HCT116 (cell line): ENCODE results near the gene SGMS1. TPM values are rescaled to one million over a fixed set of nuclear protein-coding genes. Genes with fewer than 3 reads are reported as not detected.

ENCODE experiments used
- ATAC-seq: fragments of 200-7000 bp; cut with Tn5 transposase; 2 replicates; pipeline ENCODE4 v1.9.1; 2020; ENCODE audit warnings: mild to moderate bottlenecking, moderate library complexity
- BruUV-seq: library from RNA; stranded (reverse); fragments of 400-500 nt; replicated peaks from 2 replicates; lab custom pipeline; 2021; lab: Mats Ljungman, UMichigan
- CTCF ChIA-PET: fragments of 300-600 bp; sonication (Branson Sonifier 250); formaldehyde crosslinking; loops from one replicate; lab custom pipeline; 2021; ENCODE audit warnings: antibody characterized with exemption; lab: Charles Lee
- POLR2A ChIA-PET: fragments of 300-600, 350-600 bp; sonication (Branson Sonifier 250); formaldehyde crosslinking; loops from one replicate; lab custom pipeline; 2021; ENCODE audit warnings: antibody characterized with exemption; lab: Charles Lee
- RAD21 ChIA-PET, 2 experiments: fragments of 300-600 bp; sonication (Branson Sonifier 250); formaldehyde crosslinking; loops; one replicate each; lab custom pipeline; 2023; ENCODE audit warnings: low total read pairs in 2 of 2; ENCODE audit not compliant: uncharacterized antibody in 2 of 2, unreplicated experiment in 2 of 2, low non-redundant PET in 1 of 2; lab: Charles Lee
- DNase-seq: peaks from one replicate; pipeline ENCODE4 v3.0.0-alpha.2; 2010; ENCODE audit warnings: low read depth, low spot score
- H2AFZ ChIP-seq: fragments of 200-600 bp; shearing (Covaris generic), sonication (generic); 2 replicates; pipeline ENCODE4 v1.6.1; 2017; ENCODE audit warnings: low read depth, mixed run types, mixed read lengths, antibody characterized with exemption, low read length; ENCODE audit not compliant: poor library complexity, severe bottlenecking
- H3K27ac ChIP-seq: 2 replicates; pipeline ENCODE4 v1.5.1; 2012; ENCODE audit warnings: low read depth, low read length
- H3K27me3 ChIP-seq: fragments of 200-600 bp; sonication (generic); 2 replicates; pipeline ENCODE4 v1.6.1; 2016; ENCODE audit warnings: mixed run types, low read length, mixed read lengths; ENCODE audit not compliant: insufficient read depth
- H3K36me3 ChIP-seq, 2 experiments: fragments of 200-500 bp in 1 of 2; fragments of 200-600 bp in 1 of 2; sonication (Bioruptor generic) in 1 of 2; sonication (generic) in 1 of 2; 2 replicates each; pipeline versions ENCODE4 v1.5.1 to v1.6.1; 2014 to 2016; ENCODE audit warnings: low read length in 2 of 2, inconsistent platforms in 1 of 2, mixed read lengths in 1 of 2, mixed run types in 1 of 2; ENCODE audit not compliant: insufficient read depth in 2 of 2, control insufficient read depth in 1 of 2
- H3K4me1 ChIP-seq, 2 experiments: fragments of 200-600 bp in 1 of 2; sonication (generic) in 1 of 2; 2 replicates each; pipeline versions ENCODE4 v1.5.1 to v1.6.1; 2012 to 2017; ENCODE audit warnings: low read length in 2 of 2, inconsistent platforms in 1 of 2, mild to moderate bottlenecking in 1 of 2, mixed read lengths in 1 of 2, mixed run types in 1 of 2, moderate library complexity in 1 of 2; ENCODE audit not compliant: insufficient read depth in 2 of 2, control insufficient read depth in 1 of 2
- H3K4me2 ChIP-seq: fragments of 200-600 bp; sonication (generic); 2 replicates; pipeline ENCODE4 v1.6.1; 2017; ENCODE audit warnings: mixed run types, low read length, mixed read lengths
- H3K4me3 ChIP-seq, 2 experiments: fragments of 200-600 bp in 1 of 2; sonication (generic) in 1 of 2; replicated peaks in 1 of 2; 2 replicates each; pipeline ENCODE4 v1.5.1; 2011 to 2016; ENCODE audit warnings: low read length in 2 of 2, control low read depth in 1 of 2, low read depth in 1 of 2, mild to moderate bottlenecking in 1 of 2, mixed read lengths in 1 of 2, mixed run types in 1 of 2
- H3K79me2 ChIP-seq: fragments of 200-600 bp; sonication (generic); 2 replicates; pipeline ENCODE4 v1.6.1; 2017; ENCODE audit warnings: mild to moderate bottlenecking, mixed run types, low read length, moderate library complexity, mixed read lengths; ENCODE audit not compliant: insufficient read depth
- H3K9ac ChIP-seq: fragments of 200-600 bp; sonication (generic); 2 replicates; pipeline ENCODE4 v1.6.1; 2016; ENCODE audit warnings: low read length, mixed read lengths
- H3K9me2 ChIP-seq: fragments of 200-600 bp; sonication (generic), shearing (Covaris generic); 2 replicates; pipeline ENCODE4 v1.6.1; 2017; ENCODE audit warnings: mixed run types, mild to moderate bottlenecking, moderate library complexity; ENCODE audit not compliant: insufficient read depth
- H3K9me3 ChIP-seq, 2 experiments: fragments of 200-500 bp in 1 of 2; fragments of 200-600 bp in 1 of 2; sonication (Bioruptor generic) in 1 of 2; sonication (generic) in 1 of 2; 2 replicates each; pipeline ENCODE4 v1.6.1; 2014 to 2017; ENCODE audit warnings: low read length in 2 of 2, mixed read lengths in 2 of 2, inconsistent platforms in 1 of 2, low read depth in 1 of 2, mild to moderate bottlenecking in 1 of 2, mixed run types in 1 of 2, moderate library complexity in 1 of 2; ENCODE audit not compliant: control insufficient read depth in 1 of 2, insufficient read depth in 1 of 2
- H4K20me1 ChIP-seq: fragments of 200-600 bp; sonication (generic), shearing (Covaris generic); 2 replicates; pipeline ENCODE4 v1.6.1; 2017; ENCODE audit warnings: mixed run types, mild to moderate bottlenecking, moderate library complexity; ENCODE audit not compliant: insufficient read depth
- EGR1 ChIP-seq: IDR thresholded peaks from 2 replicates; pipeline ENCODE4 v1.6.1; 2012; ENCODE audit warnings: low read depth
- ELF1 ChIP-seq: IDR thresholded peaks from 2 replicates; pipeline ENCODE4 v1.6.1; 2012; ENCODE audit warnings: low read depth, borderline replicate concordance
- EZH2phosphoT487 ChIP-seq: fragments of 200-600 bp; IDR thresholded peaks from 2 replicates; pipeline ENCODE4 v1.6.1; 2018; ENCODE audit warnings: antibody characterized with exemption, borderline replicate concordance
- POLR2A ChIP-seq: IDR thresholded peaks from 2 replicates; pipeline ENCODE4 v1.7.0; 2011; ENCODE audit warnings: borderline replicate concordance; ENCODE audit not compliant: insufficient read depth, insufficient read length; ENCODE audit errors: extremely low read depth
- RAD21 ChIP-seq: IDR thresholded peaks from 2 replicates; pipeline ENCODE4 v1.6.1; 2012; ENCODE audit warnings: low read depth, mild to moderate bottlenecking
- SP1 ChIP-seq: IDR thresholded peaks from 2 replicates; pipeline ENCODE4 v1.6.1; 2012; ENCODE audit warnings: low read depth
- YY1 ChIP-seq: IDR thresholded peaks from 2 replicates; pipeline ENCODE4 v1.6.1; 2011; ENCODE audit warnings: low read length, low read depth, moderate library complexity, mild to moderate bottlenecking; ENCODE audit not compliant: insufficient replicate concordance; ENCODE audit errors: extremely low read depth
- ZBTB33 ChIP-seq: IDR thresholded peaks from 2 replicates; pipeline ENCODE4 v1.6.1; 2011; ENCODE audit warnings: mild to moderate bottlenecking, low read length, moderate library complexity; ENCODE audit not compliant: insufficient replicate concordance; ENCODE audit errors: extremely low read depth
- ZFX ChIP-seq: fragments of 450-650 bp; IDR thresholded peaks from 2 replicates; pipeline ENCODE4 v1.6.1; 2017
- ZNF274 ChIP-seq: fragments of 200-500 bp; sonication (Bioruptor generic); IDR thresholded peaks from 2 replicates; pipeline ENCODE4 v1.6.1; 2014; ENCODE audit warnings: mild to moderate bottlenecking, low read depth, low read length, inconsistent platforms
- intact Hi-C: fragments of 100-400 bp; cut with micrococcal nuclease; formaldehyde crosslinking; loops from 2 replicates; pipeline ENCODE4 v1.10.0; 2022
- total RNA-seq: library from RNA; stranded (reverse); gene quantifications from one replicate; pipeline ENCODE4 v1.2.1, GENCODE V29; 2021; ENCODE audit not compliant: unreplicated experiment
- TF ChIP-seq, protein P1 (sequence below): IDR thresholded peaks from 2 replicates; pipeline ENCODE4 v1.6.1; 2012
- TF ChIP-seq, protein P2 (sequence below): IDR thresholded peaks from 2 replicates; pipeline ENCODE4 v1.6.1; 2012; ENCODE audit warnings: low read depth

The SGMS1 gene
- total RNA-seq, 1 experiment from 2014 or later = 29.1 TPM

DNA sequence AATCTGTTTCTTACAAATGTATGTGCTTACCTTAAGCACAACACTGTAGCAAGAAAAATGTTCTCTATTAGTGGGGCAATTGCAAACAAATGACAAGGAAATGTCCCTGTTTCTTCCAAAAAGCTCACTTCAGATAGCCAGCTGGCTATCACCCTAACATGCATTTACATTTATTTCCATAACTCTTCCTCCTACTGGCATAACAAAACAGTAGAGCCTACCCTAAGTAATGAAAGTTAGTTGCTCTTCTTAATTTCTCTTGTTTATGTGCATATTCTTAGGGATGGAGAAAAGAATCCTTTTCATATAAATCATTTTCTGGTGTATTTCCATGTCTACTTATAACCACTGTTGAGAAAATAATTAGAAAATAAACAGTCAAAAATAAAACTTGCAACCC, 100.4 kb downstream of the SGMS1 start:
- Histone ChIP-seq H3K9me3 (no peaks in the 10 kb centered on the region), H3K79me2 (no peaks in the 10 kb centered on the region), H3K9me2 (0 out of 2 replicates have a peak, but pooled peaks cover 5% of the 10 kb centered on the region), H3K27ac (no peak overlapping the region), H3K36me3 (no peaks in the 10 kb centered on the region), H3K4me3 (no peak overlapping the region), H3K9ac (no peak overlapping the region), H4K20me1 (no peaks in the 10 kb centered on the region), H3K4me2 (no peak overlapping the region), H3K27me3 (no peaks in the 10 kb centered on the region), H2AFZ (no peak overlapping the region), H3K4me1 (no peaks in the 10 kb centered on the region)
- DNase-seq = no peak
- CTCF ChIA-PET = no interaction called here
- POLR2A ChIA-PET = no interaction called here
- intact Hi-C loops = no loop called here
- TF ChIP-seq POLR2A (no peak), EZH2phosphoT487 (no peak), ZBTB33 (no peak), YY1 (no peak), ZNF274 (no peak), RAD21 (no peak), EGR1 (no peak), SP1 (no peak), ELF1 (no peak), ZFX (no peak)
- TF ChIP-seq, protein P1, sequence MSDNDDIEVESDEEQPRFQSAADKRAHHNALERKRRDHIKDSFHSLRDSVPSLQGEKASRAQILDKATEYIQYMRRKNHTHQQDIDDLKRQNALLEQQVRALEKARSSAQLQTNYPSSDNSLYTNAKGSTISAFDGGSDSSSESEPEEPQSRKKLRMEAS = no peak
- TF ChIP-seq, protein P2, sequence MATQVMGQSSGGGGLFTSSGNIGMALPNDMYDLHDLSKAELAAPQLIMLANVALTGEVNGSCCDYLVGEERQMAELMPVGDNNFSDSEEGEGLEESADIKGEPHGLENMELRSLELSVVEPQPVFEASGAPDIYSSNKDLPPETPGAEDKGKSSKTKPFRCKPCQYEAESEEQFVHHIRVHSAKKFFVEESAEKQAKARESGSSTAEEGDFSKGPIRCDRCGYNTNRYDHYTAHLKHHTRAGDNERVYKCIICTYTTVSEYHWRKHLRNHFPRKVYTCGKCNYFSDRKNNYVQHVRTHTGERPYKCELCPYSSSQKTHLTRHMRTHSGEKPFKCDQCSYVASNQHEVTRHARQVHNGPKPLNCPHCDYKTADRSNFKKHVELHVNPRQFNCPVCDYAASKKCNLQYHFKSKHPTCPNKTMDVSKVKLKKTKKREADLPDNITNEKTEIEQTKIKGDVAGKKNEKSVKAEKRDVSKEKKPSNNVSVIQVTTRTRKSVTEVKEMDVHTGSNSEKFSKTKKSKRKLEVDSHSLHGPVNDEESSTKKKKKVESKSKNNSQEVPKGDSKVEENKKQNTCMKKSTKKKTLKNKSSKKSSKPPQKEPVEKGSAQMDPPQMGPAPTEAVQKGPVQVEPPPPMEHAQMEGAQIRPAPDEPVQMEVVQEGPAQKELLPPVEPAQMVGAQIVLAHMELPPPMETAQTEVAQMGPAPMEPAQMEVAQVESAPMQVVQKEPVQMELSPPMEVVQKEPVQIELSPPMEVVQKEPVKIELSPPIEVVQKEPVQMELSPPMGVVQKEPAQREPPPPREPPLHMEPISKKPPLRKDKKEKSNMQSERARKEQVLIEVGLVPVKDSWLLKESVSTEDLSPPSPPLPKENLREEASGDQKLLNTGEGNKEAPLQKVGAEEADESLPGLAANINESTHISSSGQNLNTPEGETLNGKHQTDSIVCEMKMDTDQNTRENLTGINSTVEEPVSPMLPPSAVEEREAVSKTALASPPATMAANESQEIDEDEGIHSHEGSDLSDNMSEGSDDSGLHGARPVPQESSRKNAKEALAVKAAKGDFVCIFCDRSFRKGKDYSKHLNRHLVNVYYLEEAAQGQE = no peak
- no TSS peak for BruUV-seq
- no peak for ATAC-seq
- RAD21 ChIA-PET = no interaction called here
